Activated CD4-positive, alpha-beta memory T cell treated with anti-CD3 and anti-CD28 coated beads, Interleukin-2, amount 10 ng/mL, durations not matched to agents 7 days and 5 days (primary cell): Measurements from ENCODE around the gene HOXA3. TPM values are rescaled to one million over a fixed set of nuclear protein-coding genes. Genes with fewer than 3 reads are reported as not detected.
A peak's percentile ranks its signal among the peaks of the same experiment; 100 is the strongest.

ENCODE experiments used
- CTCF ChIA-PET: fragments of 350-600 bp; sonication (Branson Sonifier 250); formaldehyde crosslinking; loops from one replicate; lab custom pipeline; 2021; ENCODE audit warnings: antibody characterized with exemption, inconsistent platforms; lab: Charles Lee
- POLR2A ChIA-PET: fragments of 350-600 bp; sonication (Branson Sonifier 250); formaldehyde crosslinking; loops from one replicate; lab custom pipeline; 2021; ENCODE audit warnings: antibody characterized with exemption; lab: Charles Lee
- DNase-seq: peaks from one replicate; pipeline ENCODE4 v3.0.0-alpha.2; 2020
- H3K27ac Mint-ChIP-seq: one replicate; pipeline ENCODE4 v1.8.0; 2021; ENCODE audit warnings: mild to moderate bottlenecking, mixed read lengths
- H3K27me3 Mint-ChIP-seq: one replicate; pipeline ENCODE4 v1.8.0; 2021; ENCODE audit warnings: mixed read lengths
- H3K36me3 Mint-ChIP-seq: one replicate; pipeline ENCODE4 v1.8.0; 2021; ENCODE audit warnings: low read depth, mixed read lengths
- H3K4me1 Mint-ChIP-seq: one replicate; pipeline ENCODE4 v1.8.0; 2021; ENCODE audit warnings: mixed read lengths
- H3K4me3 Mint-ChIP-seq: one replicate; pipeline ENCODE4 v1.8.0; 2021; ENCODE audit warnings: mild to moderate bottlenecking, mixed read lengths
- H3K9me3 Mint-ChIP-seq: one replicate; pipeline ENCODE4 v1.8.0; 2021; ENCODE audit warnings: mixed read lengths
- total RNA-seq, 2 experiments: library from RNA; stranded (reverse); gene quantifications; one replicate each; pipeline ENCODE4 v1.2.3, GENCODE V29; 2021

The HOXA3 gene
- total RNA-seq, 2 experiments from 2014 or later, result not detected

DNA sequence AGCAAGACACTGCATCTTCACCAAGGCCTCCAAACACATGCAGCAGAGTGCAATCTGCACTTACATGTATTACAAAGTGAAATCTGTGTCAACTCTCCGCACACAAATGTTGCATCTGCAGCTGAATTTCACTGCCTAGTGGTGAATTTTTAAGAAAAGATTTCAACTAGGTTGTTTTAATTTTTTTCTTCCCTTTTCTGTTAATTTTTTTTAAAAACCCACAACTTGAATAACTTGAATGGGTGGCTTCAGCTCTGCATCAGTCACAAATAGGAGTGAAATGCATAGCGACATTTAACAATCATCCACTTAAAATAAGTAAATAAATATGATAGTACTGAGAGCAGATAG lies 41.6 kb upstream of the HOXA3 start:
- Mint-ChIP-seq H3K36me3 (no peaks in the 10 kb centered on the region), H3K4me3 (no peak overlapping the region), H3K27ac (no peak overlapping the region), H3K9me3 (no peaks in the 10 kb centered on the region), H3K4me1 (peaks cover 20% of the 10 kb centered on the region), H3K27me3 (peaks cover 89% of the 10 kb centered on the region)
- ChIA-PET POLR2A (no interaction called here), CTCF (interaction anchor here (2.8 kb wide), 1 partner anchor 15 kb away, joined by 17 read pairs; no protein-coding TSS in a partner anchor)
- no peak for DNase-seq

DNA sequence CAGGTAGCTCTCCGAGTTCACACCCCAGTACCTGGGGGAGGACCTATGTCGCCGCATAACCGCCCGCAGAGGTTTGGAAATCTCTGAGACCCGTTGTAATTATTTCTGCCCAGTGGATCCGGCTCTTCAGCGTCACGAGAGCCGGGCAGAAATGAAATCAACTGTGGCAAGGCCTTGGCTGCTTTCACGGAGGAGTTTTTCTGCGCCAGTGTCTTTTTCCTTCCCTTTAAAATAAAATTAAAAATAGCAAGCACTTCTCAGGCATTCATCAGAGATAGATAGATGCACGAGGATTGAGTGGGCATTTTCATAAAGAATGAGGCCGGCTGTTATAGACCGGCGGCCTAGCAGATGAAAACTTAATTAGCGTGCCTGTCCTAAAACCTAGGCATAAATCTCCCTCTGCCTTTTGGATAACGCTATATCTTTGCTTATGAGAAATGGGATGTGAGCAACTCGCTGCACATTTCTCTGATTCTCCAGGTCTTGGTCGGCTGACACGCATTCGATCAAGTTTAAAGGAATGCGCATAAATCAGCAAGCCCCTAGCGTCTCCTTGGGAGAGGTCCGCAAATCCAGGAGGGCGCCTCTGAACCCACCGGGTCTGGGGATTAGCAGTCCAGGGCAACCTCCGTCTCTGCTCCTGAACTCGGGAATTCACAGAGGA lies 41.1 kb upstream of the HOXA3 start:
- H3K4me3 Mint-ChIP-seq, result no peak overlapping the region
- CTCF ChIA-PET, result no interaction called here
- POLR2A ChIA-PET, result no interaction called here

DNA sequence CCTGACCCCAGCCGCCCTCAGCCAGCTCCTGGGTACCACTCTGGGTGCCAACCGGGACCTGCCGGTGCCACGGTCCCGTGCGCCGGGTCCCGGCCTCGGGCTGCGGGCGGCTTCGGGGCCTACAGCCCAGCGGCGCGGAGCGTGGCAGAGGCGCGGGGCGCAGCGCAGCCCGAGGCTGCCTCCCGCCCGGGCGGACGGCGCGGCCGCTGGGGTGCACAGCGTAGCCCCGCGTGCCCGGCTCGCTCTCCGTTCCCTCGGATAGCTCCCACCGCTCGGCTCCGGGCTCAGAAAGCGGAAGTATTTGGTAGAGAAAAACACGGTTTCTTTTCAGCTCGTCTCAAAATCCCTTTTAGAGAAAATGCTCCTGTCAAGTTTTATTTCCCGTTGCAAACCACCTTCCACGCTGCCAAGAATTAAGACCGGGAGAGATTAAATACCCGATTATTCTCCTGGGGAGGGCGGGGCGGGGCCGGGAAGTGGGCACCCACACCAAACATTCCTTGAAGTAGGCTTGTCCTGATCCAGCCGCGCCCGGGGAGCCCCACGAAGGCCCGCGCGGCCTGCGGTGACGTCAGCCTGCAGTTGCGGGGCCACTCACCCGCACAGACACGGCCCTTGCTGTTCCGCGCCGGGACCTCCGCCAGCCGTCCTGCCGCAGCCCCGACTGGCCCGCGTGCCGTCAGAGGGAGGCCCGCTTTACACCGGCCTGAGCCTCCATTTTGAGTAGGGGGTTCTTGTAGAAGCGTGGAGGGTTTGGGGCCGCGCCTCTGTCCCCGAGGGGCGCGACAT lies 40.4 kb upstream of the HOXA3 start:
- ChIA-PET CTCF (no interaction called here), POLR2A (no interaction called here)
- H3K27me3 Mint-ChIP-seq, result peaks cover 89% of the 10 kb centered on the region
- H3K27ac Mint-ChIP-seq, result no peak overlapping the region
- H3K4me3 Mint-ChIP-seq, result no peak overlapping the region
- H3K4me1 Mint-ChIP-seq, result peaks cover 25% of the 10 kb centered on the region
- H3K9me3 Mint-ChIP-seq, result no peaks in the 10 kb centered on the region
- DNase-seq, result no peak
- H3K36me3 Mint-ChIP-seq, result no peaks in the 10 kb centered on the region

More for the DNA sequence above, 41.1 kb upstream of the HOXA3 start:
- H3K9me3 Mint-ChIP-seq, result no peaks in the 10 kb centered on the region
- DNase-seq, result no peak
- H3K27me3 Mint-ChIP-seq, result peaks cover 89% of the 10 kb centered on the region
- H3K27ac Mint-ChIP-seq, result no peak overlapping the region
- no peaks in the 10 kb centered on the region for H3K36me3 Mint-ChIP-seq
- peaks cover 22% of the 10 kb centered on the region for H3K4me1 Mint-ChIP-seq

DNA sequence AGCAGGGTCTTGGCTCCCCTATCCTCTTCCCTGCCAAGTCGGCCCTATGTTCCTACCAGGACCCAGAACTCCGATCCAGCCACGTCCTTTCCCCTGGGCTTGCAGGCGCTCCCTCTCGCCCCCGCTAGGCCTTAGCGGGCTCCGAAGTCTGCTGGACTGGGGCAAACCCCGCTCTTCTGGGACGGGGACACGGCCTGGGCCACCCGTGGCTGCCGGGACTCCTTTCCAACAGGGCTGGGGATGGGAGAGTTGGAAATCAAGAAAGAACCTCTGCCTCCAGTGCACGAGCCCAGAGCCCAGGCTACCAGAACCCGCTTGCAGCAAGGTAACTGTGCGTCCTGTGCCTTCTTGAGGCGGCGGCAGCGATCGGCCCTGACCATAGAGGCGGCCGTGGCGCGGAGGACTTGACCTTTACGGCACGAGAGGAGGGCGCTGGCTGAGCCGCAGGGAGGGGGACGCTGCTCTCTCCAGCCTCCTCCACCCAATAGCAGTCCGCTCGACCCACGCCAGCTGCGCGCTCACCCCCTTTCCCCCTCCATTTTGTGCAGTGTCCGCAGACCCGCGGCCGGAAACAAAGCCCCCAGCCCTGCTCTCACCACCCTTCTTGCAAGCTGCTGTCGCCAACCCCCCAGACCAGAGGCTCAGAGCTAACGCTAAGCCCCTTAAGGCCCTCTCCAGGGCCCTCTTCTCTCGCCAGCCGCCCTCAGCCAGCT lies 39.6 kb upstream of the HOXA3 start:
- H3K4me1 Mint-ChIP-seq, result peaks cover 30% of the 10 kb centered on the region
- H3K27ac Mint-ChIP-seq, result peak overlapping the region; percentile 21
- H3K4me3 Mint-ChIP-seq, result no peak overlapping the region
- no peak for DNase-seq
- CTCF ChIA-PET, result no interaction called here
- H3K27me3 Mint-ChIP-seq, result peaks cover 89% of the 10 kb centered on the region
- no peaks in the 10 kb centered on the region for H3K9me3 Mint-ChIP-seq
- POLR2A ChIA-PET, result no interaction called here
- H3K36me3 Mint-ChIP-seq, result no peaks in the 10 kb centered on the region

DNA sequence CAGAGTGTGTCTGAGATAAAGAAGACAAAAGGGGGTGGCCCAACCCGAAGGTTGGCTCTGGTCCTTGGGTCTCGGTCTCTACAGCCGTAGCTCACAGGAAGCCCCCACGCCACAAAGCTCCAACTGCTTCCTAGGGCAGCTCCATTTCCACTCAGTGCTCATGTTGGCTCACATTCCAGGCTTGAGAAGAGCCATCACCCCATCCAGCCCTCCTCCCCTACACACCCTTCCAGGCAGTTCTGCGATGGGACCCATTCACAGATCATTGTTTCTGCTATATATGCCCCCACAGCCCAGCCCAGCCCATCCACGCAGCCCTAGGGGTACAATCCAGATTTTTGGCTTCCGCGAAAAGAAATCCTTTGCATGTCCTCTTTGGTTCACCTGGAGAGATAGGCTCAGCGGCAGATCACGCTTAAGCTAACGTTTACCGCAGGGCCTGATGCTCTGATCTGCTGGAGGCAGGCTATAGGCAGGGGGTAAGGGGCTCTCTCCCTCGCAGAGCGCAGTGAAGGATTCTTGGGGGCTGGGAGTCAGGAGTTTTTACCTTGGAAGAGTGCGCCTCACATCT lies 38.9 kb upstream of the HOXA3 start:
- ChIA-PET CTCF (interaction anchor here (1.8 kb wide), 1 partner anchor 13 kb away, joined by 5 read pairs; no protein-coding TSS in a partner anchor), POLR2A (no interaction called here)
- no peak for DNase-seq
- peaks cover 29% of the 10 kb centered on the region for H3K4me1 Mint-ChIP-seq
- no peaks in the 10 kb centered on the region for H3K9me3 Mint-ChIP-seq
- H3K36me3 Mint-ChIP-seq, result no peaks in the 10 kb centered on the region
- peaks cover 92% of the 10 kb centered on the region for H3K27me3 Mint-ChIP-seq
- no peak overlapping the region for H3K4me3 Mint-ChIP-seq
- H3K27ac Mint-ChIP-seq, result no peak overlapping the region

DNA sequence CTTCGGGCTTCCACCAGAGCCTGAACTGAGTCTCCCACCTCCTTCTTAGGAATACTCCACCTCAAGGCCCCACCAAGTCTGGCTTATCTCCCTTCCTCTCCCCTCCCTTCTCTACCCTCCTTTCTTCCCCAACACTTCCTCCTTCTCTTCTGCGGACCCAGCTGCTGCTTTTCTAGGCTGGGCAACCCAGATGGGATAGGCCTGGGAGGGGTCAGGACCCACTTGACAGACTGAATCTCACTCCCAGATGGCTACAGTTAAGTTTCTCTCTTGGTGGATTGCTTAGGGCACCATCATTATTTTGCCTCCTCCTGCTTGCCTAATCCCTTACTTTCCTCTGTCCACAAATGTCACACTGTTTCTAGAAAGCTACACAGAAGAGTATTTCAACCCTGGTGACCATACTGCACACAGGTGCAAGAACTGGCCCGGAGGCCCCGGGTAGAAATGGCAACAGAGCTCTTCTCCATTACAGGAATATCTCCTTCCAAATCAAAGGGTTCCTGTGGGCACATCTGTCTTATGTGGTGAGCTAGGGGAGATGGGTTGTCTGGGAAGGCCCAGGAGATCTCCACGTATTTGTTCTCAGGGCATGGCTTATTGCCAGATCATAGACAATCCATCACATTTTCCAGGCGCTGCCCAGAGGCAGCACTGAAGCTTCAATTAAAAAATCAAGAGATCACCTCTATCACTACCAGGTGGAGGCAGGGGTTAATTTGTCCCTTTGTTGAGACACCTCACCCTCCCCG lies 37.8 kb upstream of the HOXA3 start:
- CTCF ChIA-PET, result interaction anchor here (0.7 to 1.8 kb wide), 2 partner anchors 12 to 386 kb away, joined by 3 to 5 read pairs; no protein-coding TSS in a partner anchor
- DNase-seq, result no peak
- no peak overlapping the region for H3K4me3 Mint-ChIP-seq
- no peaks in the 10 kb centered on the region for H3K9me3 Mint-ChIP-seq
- H3K36me3 Mint-ChIP-seq, result no peaks in the 10 kb centered on the region
- peaks cover 96% of the 10 kb centered on the region for H3K27me3 Mint-ChIP-seq
- H3K4me1 Mint-ChIP-seq, result peaks cover 36% of the 10 kb centered on the region
- POLR2A ChIA-PET, result interaction anchor here (0.6 to 1.2 kb wide), 2 partner anchors 15 to 651 kb away, joined by 3 read pairs; no protein-coding TSS in a partner anchor
- no peak overlapping the region for H3K27ac Mint-ChIP-seq

DNA sequence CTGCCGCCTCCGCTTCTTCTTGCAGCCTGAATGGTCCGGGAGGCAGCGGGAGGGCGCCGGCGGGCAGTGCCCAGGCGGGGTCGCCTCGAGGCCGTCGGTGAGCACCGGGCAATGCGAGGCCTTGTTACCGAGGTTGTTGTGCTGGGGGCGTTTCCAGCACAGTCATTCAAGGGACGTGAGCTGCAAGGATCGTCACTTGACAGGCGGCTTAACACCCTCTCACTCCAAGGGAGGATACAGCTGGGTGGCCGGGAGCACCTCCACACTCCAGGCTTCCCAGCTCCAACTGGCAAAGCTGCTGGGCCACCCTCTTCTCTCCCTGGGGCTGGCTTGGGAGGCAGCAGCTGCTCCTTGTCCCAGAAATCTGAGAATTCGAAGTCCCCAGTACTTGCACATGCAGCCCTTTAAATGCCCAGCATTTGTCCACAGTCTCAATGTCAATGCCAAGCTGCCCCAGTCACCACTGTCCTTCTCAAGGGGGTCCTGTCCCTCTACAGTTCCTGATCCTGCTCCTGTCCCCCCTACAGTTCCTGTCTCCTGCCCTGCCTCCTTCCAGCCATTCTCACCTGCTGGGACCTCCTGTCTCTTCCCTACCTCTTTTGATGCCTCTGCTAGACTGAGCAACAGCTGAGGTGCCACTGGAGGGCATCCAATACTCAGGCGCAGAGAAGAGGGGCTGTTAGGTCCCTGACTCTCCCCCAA lies 37.1 kb upstream of the HOXA3 start:
- DNase-seq, result no peak
- H3K36me3 Mint-ChIP-seq, result peaks cover 5% of the 10 kb centered on the region
- H3K4me1 Mint-ChIP-seq, result peaks cover 41% of the 10 kb centered on the region
- CTCF ChIA-PET, result interaction anchor here (0.6 to 1.8 kb wide), 3 partner anchors 11 to 918 kb away, joined by 3 to 5 read pairs (median 3); no protein-coding TSS in a partner anchor
- no peak overlapping the region for H3K27ac Mint-ChIP-seq
- no peak overlapping the region for H3K4me3 Mint-ChIP-seq
- H3K27me3 Mint-ChIP-seq, result peaks cover 96% of the 10 kb centered on the region
- POLR2A ChIA-PET, result interaction anchor here (0.6 to 1.2 kb wide), 2 partner anchors 16 to 651 kb away, joined by 3 read pairs; no protein-coding TSS in a partner anchor
- H3K9me3 Mint-ChIP-seq, result no peaks in the 10 kb centered on the region

DNA sequence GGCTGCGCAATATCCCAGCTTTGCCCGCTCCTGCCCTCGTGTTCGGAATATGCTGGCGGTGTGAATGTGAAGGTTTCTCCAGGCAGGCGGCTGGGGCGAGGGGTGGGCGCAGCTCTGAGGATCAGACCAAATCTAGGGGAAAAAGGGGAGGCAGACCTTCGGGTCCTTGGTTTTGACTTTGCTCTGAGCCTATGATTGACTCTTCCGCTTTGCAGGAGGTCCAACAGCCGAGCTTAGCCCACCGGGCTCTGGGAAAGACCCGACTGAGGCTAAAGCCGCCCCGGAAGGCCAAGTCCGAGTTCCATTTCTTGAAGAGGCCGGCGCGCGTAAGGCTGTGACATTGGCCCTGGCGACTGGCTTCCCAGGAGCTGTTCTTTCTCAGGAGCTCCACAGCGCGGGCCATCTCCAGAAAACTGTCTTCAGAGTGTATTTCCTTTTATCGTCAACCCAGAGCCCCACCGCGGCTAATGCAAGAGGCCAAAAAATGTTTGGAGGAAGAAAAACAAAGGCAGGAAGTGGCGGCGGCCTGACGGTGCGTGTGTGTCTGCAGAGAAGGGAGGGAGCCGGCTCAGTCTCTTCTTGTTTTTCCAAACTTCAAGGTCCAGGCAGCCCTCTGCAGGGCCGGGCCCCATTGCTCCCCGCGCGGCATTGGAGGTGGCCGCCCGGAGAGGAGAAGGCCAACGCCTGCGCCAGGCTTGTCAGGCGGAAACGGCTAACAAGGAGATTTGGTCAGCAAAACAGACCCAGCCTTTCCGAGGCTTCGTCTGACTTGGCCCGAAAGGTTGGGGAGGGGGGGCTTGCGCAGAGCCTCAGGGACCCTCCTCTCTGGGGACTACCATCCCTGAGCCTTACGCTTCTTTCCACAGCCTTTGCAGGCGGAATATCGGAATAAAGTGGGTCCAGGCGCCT lies 36.3 kb upstream of the HOXA3 start:
- Mint-ChIP-seq H3K27me3 (peaks cover 96% of the 10 kb centered on the region), H3K9me3 (no peaks in the 10 kb centered on the region), H3K36me3 (peaks cover 5% of the 10 kb centered on the region), H3K27ac (no peak overlapping the region), H3K4me1 (peaks cover 43% of the 10 kb centered on the region), H3K4me3 (peak overlapping the region; percentile 34)
- ChIA-PET POLR2A (interaction anchor here (0.8 to 1.2 kb wide), 2 partner anchors 17 to 21 kb away, joined by 3 read pairs; no protein-coding TSS in a partner anchor), CTCF (interaction anchor here (0.8 kb wide), 1 partner anchor 10 kb away, joined by 3 read pairs; no protein-coding TSS in a partner anchor)
- DNase-seq, result peak; percentile 51

DNA sequence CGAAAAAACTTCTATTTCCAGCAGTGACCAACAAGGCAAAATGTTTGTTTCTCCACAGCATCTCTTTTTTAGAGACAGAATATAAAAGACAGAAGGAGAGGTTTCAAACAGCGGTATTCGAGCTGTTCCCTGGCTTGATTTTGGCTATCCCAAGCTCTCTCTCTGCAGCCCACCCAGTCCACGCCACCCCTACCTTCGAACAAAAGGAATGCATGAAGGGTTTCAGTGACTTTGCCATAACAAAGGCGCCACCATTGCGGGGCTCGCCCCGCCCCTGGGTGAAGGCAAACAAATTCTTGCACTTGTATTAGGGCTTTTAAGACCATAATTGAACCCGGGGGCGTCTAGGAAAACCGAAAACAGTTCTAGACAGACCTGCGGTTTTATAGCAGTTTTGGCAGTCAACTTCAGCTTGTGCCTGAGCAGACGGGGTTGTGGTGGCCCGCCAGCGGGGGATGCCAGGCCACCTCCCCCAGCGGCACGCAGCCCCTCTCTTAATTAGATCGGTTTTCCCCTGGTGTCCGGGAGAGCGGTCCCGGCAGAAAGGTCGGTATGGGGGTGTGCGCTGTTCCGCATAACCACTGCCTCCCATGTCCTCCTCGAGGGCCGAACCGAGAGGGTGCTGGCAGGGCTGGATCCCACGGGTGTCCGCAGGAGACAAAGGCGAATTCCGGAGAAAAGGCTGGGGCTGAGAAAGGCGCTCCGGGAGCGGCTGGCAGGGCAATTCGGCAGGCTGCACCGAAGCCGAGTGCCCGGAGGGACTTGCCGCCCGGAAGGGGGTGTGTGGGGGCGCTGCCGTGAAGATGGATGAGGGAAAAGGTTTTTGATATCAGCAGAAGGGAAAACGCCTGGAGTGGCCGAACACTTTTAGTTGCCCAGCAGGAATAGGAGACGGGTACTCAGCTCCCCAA lies 35.3 kb upstream of the HOXA3 start:
- peaks cover 5% of the 10 kb centered on the region for H3K36me3 Mint-ChIP-seq
- H3K27me3 Mint-ChIP-seq, result peaks cover 93% of the 10 kb centered on the region
- H3K27ac Mint-ChIP-seq, result no peak overlapping the region
- no peak for DNase-seq
- ChIA-PET CTCF (interaction anchor here (0.8 to 4.7 kb wide), 4 partner anchors 8 to 1335 kb away, joined by 3 to 26 read pairs (median 5); no protein-coding TSS in a partner anchor), POLR2A (interaction anchor here (0.8 to 1.0 kb wide), 2 partner anchors 14 to 20 kb away, joined by 3 to 4 read pairs; no protein-coding TSS in a partner anchor)
- H3K4me1 Mint-ChIP-seq, result peaks cover 40% of the 10 kb centered on the region
- peak overlapping the region; percentile 34 for H3K4me3 Mint-ChIP-seq
- H3K9me3 Mint-ChIP-seq, result no peaks in the 10 kb centered on the region
